Fibroblast of peridontal ligament (primary cell): Measurements from ENCODE around the gene SAMD4A.

Experiments
- DNase-seq: peaks from one replicate; pipeline ENCODE4 v3.0.0-alpha.2; 2010; ENCODE audit errors: extremely low read depth

Gene SAMD4A

GRCh38 chr14:54702492-54702891 lies 135.6 kb downstream of the SAMD4A start:
- no peak for DNase-seq

DNA sequence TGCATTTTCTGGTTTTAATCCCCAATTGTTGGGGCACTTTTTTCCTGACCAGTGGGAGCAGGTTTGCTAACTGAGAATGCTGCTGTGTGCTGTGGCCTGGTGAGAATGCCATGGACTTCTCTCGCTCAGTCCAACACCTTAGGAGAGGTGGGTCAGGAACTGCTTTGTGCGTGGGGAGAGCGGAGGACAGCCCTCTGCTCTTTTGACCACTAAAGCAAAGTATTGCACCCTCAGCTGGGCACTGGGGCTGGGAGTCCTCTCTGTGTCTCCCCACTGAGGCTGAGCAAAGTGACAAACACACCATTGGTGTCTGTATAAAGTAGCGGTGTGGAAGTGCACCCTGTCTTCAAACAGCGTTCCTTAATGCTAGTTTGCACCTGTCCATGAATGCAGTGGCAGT lies 136.2 kb downstream of the SAMD4A start:
- no peak for DNase-seq

- no peak for DNase-seq
Measured at GRCh38 chr14:54703724-54704123, 136.8 kb downstream of the SAMD4A start.

GRCh38 chr14:54704768-54705167 lies 137.8 kb downstream of the SAMD4A start:
- no peak for DNase-seq

- no peak for DNase-seq
Measured at GRCh38 chr14:54706769-54707168, 139.8 kb downstream of the SAMD4A start.

DNA sequence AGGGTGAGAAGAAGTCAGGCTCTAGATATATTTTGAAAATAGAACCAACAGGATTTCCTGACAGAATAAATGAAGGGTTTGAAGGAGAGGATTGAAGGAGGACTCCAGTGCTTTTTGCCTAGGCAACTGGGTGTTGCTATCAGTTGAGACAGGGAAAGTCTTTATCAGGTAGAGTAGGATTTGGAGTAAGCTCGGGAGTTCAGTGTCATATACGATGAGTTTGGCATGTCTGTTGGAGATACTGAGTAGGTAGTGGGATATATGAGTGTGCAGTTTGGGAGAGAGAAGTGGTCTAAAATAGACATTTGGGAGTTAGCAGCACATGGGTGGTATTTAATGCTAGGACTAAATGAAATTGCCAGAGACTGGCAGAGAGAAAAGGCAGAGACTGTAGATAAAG lies 141.2 kb downstream of the SAMD4A start:
- no peak for DNase-seq

- DNase-seq, result no peak
Measured at GRCh38 chr14:54708982-54709381, 142.1 kb downstream of the SAMD4A start.

DNA sequence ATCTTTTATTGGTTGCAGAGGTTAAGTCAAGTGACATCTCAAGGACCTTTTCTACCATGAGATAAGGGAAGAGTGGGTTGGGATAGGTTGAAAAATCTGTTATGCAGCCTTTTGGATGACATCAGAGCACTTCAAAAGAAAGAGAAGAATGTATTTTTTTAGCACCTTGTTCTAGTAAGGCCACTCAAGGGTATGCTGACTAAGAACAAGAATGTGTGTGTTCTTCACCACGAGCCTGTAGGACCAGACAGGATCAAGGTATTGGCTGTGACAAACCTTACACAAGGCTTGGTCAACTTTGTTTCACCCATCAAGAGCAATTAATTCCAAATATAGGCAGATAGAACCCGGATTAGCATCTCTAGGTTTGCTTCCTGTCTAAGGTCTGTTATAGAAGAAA lies 142.5 kb downstream of the SAMD4A start:
- no peak for DNase-seq

DNA sequence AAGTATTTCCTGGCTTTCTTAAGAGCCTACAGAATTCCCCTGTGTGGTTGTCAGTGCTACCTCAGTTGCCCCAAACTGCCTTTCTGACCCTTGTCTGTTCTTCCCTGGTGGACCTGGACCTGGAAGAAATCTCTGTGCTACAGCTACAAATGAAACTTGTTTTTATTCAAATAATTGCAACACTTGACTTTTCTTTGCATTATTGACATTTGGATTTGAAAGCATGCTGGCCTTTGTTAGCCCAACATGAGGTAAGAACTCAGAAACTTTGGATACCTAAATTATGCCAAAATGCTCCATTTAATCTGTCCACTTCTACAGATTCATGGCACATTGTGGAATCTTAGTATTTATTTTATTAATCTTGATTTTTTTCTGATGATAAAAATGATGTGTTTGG lies 142.9 kb downstream of the SAMD4A start:
- no peak for DNase-seq

DNA sequence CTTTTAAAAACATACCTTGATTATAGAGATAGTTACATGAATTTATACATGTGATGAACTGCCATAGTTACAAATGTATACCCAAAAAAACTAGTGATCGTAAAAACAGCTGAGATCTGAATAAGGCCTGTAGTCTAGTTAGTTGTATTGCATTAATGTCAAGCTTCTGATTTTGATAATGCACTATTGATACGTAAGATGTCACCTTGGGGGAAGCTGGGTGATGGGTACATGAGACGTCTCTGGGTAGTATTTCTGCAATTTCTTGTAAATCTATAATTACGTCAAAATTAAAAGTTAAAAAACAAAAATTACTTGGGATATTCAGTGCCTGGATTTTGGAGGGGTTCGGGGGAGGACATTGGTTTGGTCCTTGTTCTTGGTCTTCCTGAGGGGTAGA lies 144.4 kb downstream of the SAMD4A start:
- no peak for DNase-seq

DNA sequence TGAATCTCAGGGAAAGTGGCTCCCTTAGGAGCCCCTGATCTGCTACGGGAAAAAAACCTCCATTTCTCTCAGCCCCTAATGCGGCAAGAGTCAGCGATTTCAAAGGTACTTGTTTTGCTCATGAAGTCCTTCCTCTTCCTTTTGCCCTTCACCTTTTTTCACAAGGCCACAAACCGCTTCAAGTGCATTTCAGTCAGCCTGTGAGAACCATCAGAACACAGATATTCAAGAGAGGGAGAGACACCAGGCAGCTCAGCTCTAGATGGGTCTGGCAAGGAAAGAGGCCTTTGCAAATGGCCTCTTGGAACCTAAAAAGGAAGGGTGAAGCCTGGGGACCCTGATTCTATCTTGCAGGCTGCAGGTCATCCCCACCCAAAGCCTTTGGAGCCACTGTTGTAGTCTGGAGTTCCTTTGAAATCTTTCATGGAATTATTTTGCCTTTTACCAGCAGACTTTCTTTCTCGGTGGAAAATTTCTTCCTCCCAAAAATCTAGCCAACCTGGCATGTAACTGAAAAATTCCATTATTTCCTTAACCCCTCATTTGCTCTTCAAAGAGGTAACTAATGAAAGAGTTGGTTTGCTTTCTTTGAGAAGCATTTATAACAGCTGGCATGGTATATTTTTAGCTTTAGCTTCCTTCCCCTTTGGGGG lies 145.0 kb downstream of the SAMD4A start:
- no peak for DNase-seq

DNA sequence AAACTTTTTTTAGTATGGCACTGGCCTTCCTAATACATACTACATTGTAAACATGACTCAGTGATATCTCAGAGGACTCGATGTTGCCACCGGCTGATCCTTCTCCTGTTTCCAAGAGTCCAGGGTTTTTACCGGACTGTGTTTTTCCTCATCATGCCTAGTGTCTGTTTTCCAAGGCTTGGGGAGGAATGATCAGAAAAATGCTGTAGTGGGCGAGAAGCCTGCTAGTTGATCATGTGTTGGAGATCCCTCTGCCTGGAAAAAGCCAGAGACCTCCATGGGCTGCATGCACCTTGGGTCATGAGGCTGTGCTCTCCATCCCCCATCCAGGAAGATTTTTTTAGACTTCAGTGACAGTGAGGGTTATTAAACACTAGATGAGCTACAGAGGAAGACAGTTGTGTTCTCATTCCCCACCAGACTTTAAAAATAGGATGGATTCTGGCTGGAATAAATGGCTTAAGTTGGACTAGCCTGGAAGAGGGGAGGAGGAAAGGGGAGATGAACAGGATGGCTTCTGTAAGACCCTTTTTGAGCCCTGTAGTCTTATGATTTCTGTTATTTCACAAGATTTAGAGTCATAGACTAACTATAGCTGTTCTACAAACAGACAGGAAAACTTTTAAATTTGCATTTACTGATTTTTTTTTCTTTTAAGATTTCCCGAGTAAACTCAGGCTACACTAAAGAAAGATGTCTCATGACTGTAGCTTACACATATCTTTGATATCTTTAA lies 145.7 kb downstream of the SAMD4A start:
- DNase-seq, result peak; percentile 87

GRCh38 chr14:54713379-54713778 lies 146.5 kb downstream of the SAMD4A start:
- DNase-seq, result peak; percentile 90

DNA sequence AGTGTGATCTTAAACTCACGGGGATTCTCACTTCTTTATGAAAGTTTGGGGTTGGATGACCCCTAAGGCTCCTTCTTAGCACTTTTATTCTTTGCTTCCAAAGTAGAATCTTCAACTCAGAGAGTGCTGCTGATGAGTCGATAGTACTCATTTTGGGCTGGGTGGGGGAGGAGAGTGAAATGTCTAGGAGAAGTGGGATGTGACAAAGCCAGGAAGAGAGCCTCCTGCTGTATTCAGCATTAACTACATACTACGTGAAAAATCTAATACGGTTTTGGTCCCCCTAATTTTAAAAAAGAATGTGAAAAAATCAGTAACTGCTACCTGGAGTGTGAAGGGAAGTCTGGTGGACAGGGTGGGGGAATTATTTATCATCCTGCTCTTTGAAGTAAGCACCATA lies 148.3 kb downstream of the SAMD4A start:
- DNase-seq, result no peak

DNA sequence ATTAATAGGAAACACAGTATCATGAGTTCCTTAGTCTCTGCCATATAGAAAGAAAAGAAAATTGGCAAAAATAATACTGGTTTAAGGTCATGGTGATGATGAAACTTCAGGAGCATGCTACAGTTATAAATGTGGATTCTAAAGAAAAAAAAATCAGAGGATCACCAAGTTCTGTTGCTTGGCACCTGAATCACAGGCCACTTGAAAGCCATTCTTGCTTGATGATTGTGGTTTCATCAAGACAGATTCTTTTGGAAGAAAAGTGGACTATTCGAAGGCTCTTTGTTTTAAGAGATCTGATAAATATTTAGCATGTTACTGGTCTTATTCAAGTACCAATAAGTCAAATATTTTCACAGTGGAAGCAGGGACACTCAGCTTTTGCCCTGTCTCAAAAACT lies 148.9 kb downstream of the SAMD4A start:
- no peak for DNase-seq

DNA sequence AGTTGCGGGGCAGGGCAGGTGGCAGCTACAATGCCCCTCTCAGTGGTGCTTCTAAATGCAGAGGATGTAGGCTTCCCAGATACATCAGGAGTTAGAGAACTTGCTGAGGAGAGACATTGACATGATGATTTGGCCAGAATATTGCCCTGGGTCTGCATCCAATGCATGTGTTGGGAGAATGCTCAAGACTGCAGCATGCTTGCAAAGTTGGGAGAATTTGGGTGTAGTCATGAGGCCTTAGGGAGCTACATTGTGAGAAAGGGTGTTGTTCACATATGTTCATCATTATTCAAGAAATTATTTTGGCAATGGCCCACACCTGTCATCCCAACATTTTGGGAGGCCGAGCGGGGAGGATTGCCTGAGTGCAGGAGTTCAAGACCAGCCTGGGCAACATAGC lies 149.9 kb downstream of the SAMD4A start:
- DNase-seq, result no peak

- peak; percentile 79 for DNase-seq
Measured at GRCh38 chr14:54718046-54718445, 151.1 kb downstream of the SAMD4A start.

DNA sequence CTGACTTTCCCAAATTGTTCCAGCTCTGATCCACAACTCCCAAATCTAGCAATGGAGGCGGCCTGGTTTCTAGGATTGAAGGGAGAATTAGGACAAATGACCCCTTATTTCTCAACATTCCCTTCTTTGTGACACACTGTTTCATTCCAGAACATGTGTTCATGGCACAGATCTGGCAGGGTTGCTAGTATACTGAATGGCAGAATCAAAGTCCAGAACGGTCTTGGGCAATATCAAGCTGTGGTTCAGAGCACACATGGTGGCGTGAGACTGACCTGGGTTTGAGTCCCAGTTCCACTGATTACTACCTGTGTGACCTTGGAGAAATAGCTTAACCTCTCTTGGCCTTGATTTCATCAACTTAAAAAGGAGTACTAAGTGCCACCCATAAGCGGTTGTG lies 152.5 kb downstream of the SAMD4A start:
- DNase-seq, result no peak

GRCh38 chr14:54722791-54723432 lies 156.0 kb downstream of the SAMD4A start:
- DNase-seq, result peak; percentile 67

DNA sequence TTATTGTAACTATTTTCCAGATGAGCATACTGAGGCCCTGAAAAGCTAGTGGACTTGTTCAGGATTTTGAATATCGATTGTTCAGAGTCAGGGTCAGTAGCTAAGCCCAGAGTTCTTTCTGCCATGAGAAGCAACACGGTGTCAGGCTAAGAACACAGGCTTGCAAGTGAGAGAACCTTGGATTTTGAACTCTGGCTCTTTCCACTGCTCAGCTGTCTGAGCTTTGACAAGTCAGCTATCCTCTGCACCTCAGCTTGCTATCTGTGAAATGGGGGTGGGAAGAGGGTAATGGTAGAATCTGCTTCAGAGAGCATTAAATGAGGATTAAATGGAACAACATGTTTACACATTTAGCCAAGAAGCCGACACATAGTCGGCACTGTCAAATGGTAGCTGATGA lies 157.2 kb downstream of the SAMD4A start:
- no peak for DNase-seq

DNA sequence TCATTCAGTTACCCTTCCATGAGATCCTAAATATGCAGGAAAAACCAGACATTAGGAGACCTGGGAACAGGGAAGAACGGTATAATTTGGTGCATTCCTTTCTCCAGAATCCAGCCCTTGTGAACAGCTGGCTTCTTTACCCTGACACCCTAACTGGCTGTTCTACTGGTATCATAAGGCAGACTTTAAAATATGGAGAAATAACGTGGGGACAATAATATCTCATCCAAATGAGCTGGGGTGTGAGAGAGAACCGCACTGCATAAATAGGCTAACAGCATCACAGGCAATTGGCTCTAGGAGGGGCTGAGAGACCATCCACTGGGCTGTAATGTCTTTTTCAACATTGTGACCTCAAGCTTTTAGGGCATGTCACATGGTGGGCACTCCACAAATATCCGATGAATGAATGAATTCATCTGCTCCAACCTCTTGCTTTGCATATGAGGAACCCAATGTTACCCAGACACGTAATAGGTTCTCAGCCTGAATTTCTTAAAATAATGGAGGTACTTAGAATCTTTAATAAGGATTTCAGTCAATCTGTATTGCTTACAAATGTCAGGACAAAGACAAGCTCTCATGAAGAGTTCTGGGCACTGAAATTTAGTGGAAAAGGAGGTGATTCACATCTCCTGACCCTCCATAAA lies 157.9 kb downstream of the SAMD4A start:
- no peak for DNase-seq

DNA sequence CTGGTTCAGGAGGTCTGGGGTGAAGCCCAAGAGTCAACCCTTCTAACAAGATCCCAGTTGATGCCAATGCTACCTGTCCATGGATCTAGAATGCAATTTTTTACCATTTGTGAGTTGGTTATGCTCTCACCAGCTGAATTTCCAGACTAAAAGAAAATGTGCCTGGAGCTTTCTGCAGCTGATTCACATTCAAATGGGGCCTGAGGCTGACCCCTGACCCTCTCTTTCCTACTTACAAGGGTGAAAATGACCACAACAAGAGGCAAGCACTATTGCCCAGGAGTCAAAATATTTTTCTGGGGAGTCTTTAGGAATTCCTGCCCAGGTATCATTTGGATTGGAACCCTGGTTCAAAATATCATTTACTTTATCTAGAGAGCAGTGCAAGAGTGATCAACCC lies 159.1 kb downstream of the SAMD4A start:
- no peak for DNase-seq

- peak; percentile 38 for DNase-seq
Measured at GRCh38 chr14:54727929-54728328, 161.0 kb downstream of the SAMD4A start.
